ENCODE data around the gene PEPD. TPM values are rescaled to one million over a fixed set of nuclear protein-coding genes. Genes with fewer than 3 reads are reported as not detected.

Gene PEPD
- total RNA-seq, 1 donor: 87.9 TPM

- peaks cover 53% of the 10 kb centered on the region for H3K79me2 ChIP-seq (ENCODE audit: insufficient read depth, low read length)
- peak; percentile 92 for DNase-seq (ENCODE audit: insufficient read length, low spot score, missing footprints)
- TF ChIP-seq CTCF (IDR thresholded peaks at IDR 0.05; ENCODE audit: extremely low read depth, low read depth, low read length): no peak
- H3K27ac ChIP-seq (ENCODE audit: low read depth, low read length): no peak overlapping the region
- H2AFZ ChIP-seq (ENCODE audit: low read length): no peak overlapping the region
- no peak overlapping the region for H3K4me3 ChIP-seq (ENCODE audit: insufficient read depth, low read length)
- no peaks in the 10 kb centered on the region for H3K9me3 ChIP-seq (ENCODE audit: low read depth, low read length)
- H3K4me1 ChIP-seq (ENCODE audit: insufficient read depth, low read length): peaks cover 3% of the 10 kb centered on the region
- no peaks in the 10 kb centered on the region for H3K36me3 ChIP-seq (ENCODE audit: insufficient read depth, low read length)
- no peaks in the 10 kb centered on the region for H3K27me3 ChIP-seq (ENCODE audit: insufficient read depth, low read length)
- no peak overlapping the region for H3K4me2 ChIP-seq (ENCODE audit: insufficient read depth, low read length)
- H4K20me1 ChIP-seq (ENCODE audit: insufficient read depth, low read length): peaks cover 47% of the 10 kb centered on the region
These were observed 133.3 kb downstream of the PEPD start for GRCh38 chr19:33388231-33388724.

GRCh38 chr19:33387351-33388230 lies 134.0 kb downstream of the PEPD start:
- Histone ChIP-seq H3K36me3 (ENCODE audit: insufficient read depth, low read length) (no peaks in the 10 kb centered on the region), H3K27me3 (ENCODE audit: insufficient read depth, low read length) (no peaks in the 10 kb centered on the region), H3K4me2 (ENCODE audit: insufficient read depth, low read length) (no peak overlapping the region), H3K27ac (ENCODE audit: low read depth, low read length) (no peak overlapping the region), H3K4me1 (ENCODE audit: insufficient read depth, low read length) (peaks cover 3% of the 10 kb centered on the region), H4K20me1 (ENCODE audit: insufficient read depth, low read length) (peaks cover 47% of the 10 kb centered on the region), H3K9me3 (ENCODE audit: low read depth, low read length) (no peaks in the 10 kb centered on the region), H3K4me3 (ENCODE audit: insufficient read depth, low read length) (no peak overlapping the region), H2AFZ (ENCODE audit: low read length) (no peak overlapping the region), H3K79me2 (ENCODE audit: insufficient read depth, low read length) (peaks cover 60% of the 10 kb centered on the region)
- no peak for TF ChIP-seq CTCF (IDR thresholded peaks at IDR 0.05; ENCODE audit: extremely low read depth, low read depth, low read length)
- DNase-seq (ENCODE audit: insufficient read length, low spot score, missing footprints): peak; percentile 62

GRCh38 chr19:33386361-33386858 lies 135.2 kb downstream of the PEPD start:
- peak; percentile 53 for DNase-seq (ENCODE audit: insufficient read length, low spot score, missing footprints)
- no peak for TF ChIP-seq CTCF (IDR thresholded peaks at IDR 0.05; ENCODE audit: extremely low read depth, low read depth, low read length)
- no peaks in the 10 kb centered on the region for H3K9me3 ChIP-seq (ENCODE audit: low read depth, low read length)
- H3K36me3 ChIP-seq (ENCODE audit: insufficient read depth, low read length): peaks cover 4% of the 10 kb centered on the region
- no peak overlapping the region for H3K27ac ChIP-seq (ENCODE audit: low read depth, low read length)
- peaks cover 3% of the 10 kb centered on the region for H3K4me1 ChIP-seq (ENCODE audit: insufficient read depth, low read length)
- H3K27me3 ChIP-seq (ENCODE audit: insufficient read depth, low read length): no peaks in the 10 kb centered on the region
- H3K4me2 ChIP-seq (ENCODE audit: insufficient read depth, low read length): no peak overlapping the region
- H3K4me3 ChIP-seq (ENCODE audit: insufficient read depth, low read length): no peak overlapping the region
- peaks cover 71% of the 10 kb centered on the region for H3K79me2 ChIP-seq (ENCODE audit: insufficient read depth, low read length)
- no peak overlapping the region for H2AFZ ChIP-seq (ENCODE audit: low read length)
- H4K20me1 ChIP-seq (ENCODE audit: insufficient read depth, low read length): peaks cover 43% of the 10 kb centered on the region

- Histone ChIP-seq H3K9me3 (ENCODE audit: low read depth, low read length) (no peaks in the 10 kb centered on the region), H3K27ac (ENCODE audit: low read depth, low read length) (no peak overlapping the region), H3K79me2 (ENCODE audit: insufficient read depth, low read length) (peaks cover 75% of the 10 kb centered on the region), H3K27me3 (ENCODE audit: insufficient read depth, low read length) (no peaks in the 10 kb centered on the region), H3K4me3 (ENCODE audit: insufficient read depth, low read length) (no peak overlapping the region), H3K4me1 (ENCODE audit: insufficient read depth, low read length) (peaks cover 3% of the 10 kb centered on the region), H2AFZ (ENCODE audit: low read length) (no peak overlapping the region), H4K20me1 (ENCODE audit: insufficient read depth, low read length) (peaks cover 41% of the 10 kb centered on the region), H3K36me3 (ENCODE audit: insufficient read depth, low read length) (peaks cover 4% of the 10 kb centered on the region), H3K4me2 (ENCODE audit: insufficient read depth, low read length) (no peak overlapping the region)
- TF ChIP-seq CTCF (IDR thresholded peaks at IDR 0.05; ENCODE audit: extremely low read depth, low read depth, low read length): no peak
- DNase-seq (ENCODE audit: insufficient read length, low spot score, missing footprints): peak; percentile 25
These were observed 135.6 kb downstream of the PEPD start for GRCh38 chr19:33385956-33386355.

All from osteoblast (primary cell).